Natural killer cell (primary cell): ENCODE measurements around the gene DENND1C. TPM values are rescaled to one million over a fixed set of nuclear protein-coding genes. Genes with fewer than 3 reads are reported as not detected.
A peak's percentile ranks its signal among the peaks of the same experiment; 100 is the strongest.

ENCODE experiments used
- ATAC-seq, 3 donors: fragments of 150-1000 bp in 2 of 3; fragments of 200-7000 bp in 1 of 3; cut with Tn5 transposase; 1 replicate in 1 of 3; 2 replicates in 2 of 3; pipeline ENCODE4 v1.10.0; 2021; ENCODE audit warnings: mild to moderate bottlenecking in 2 of 3, moderate library complexity in 2 of 3
- DNase-seq, 2 donors: peaks; one replicate each; pipeline versions ENCODE4 v3.0.0 to v3.0.0-alpha.2; 2013 to 2021; ENCODE audit warnings: mixed read lengths in 1 of 2
- H3K27ac ChIP-seq: one replicate; pipeline ENCODE4 v1.5.1; 2013; ENCODE audit warnings: mild to moderate bottlenecking, low read length
- H3K27me3 ChIP-seq: one replicate; pipeline ENCODE4 v1.6.1; 2013; ENCODE audit warnings: low read length; ENCODE audit not compliant: control insufficient read depth, insufficient read depth
- H3K36me3 ChIP-seq: one replicate; pipeline ENCODE4 v1.6.1; 2013; ENCODE audit warnings: low read length; ENCODE audit not compliant: control insufficient read depth, insufficient read depth
- H3K4me1 ChIP-seq: one replicate; pipeline ENCODE4 v1.6.1; 2013; ENCODE audit warnings: low read length; ENCODE audit not compliant: control insufficient read depth, insufficient read depth
- H3K4me3 ChIP-seq: one replicate; pipeline ENCODE4 v1.5.1; 2013; ENCODE audit warnings: low read length
- H3K9me3 ChIP-seq: one replicate; pipeline ENCODE4 v1.6.1; 2013; ENCODE audit warnings: low read length; ENCODE audit not compliant: control insufficient read depth, insufficient read depth
- H3K27ac Mint-ChIP-seq, 2 donors: one replicate each; pipeline ENCODE4 v1.8.0; 2022; ENCODE audit warnings: mild to moderate bottlenecking in 2 of 2, mixed read lengths in 2 of 2, moderate library complexity in 1 of 2
- H3K27me3 Mint-ChIP-seq, 2 donors: one replicate each; pipeline ENCODE4 v1.8.0; 2022; ENCODE audit warnings: low read depth in 2 of 2, mixed read lengths in 2 of 2
- H3K36me3 Mint-ChIP-seq: one replicate; pipeline ENCODE4 v1.8.0; 2022; ENCODE audit warnings: mixed read lengths
- H3K4me1 Mint-ChIP-seq, 2 donors: one replicate each; pipeline ENCODE4 v1.8.0; 2022; ENCODE audit warnings: mixed read lengths in 2 of 2
- H3K4me3 Mint-ChIP-seq: one replicate; pipeline ENCODE4 v1.8.0; 2022; ENCODE audit warnings: mild to moderate bottlenecking, moderate library complexity, mixed read lengths
- H3K9me3 Mint-ChIP-seq, 2 donors: one replicate each; pipeline ENCODE4 v1.8.0; 2022; ENCODE audit warnings: mixed read lengths in 2 of 2
- whole genome bisulfite sequencing: methylation state at CpG from one replicate; pipeline ENCODE4 v1.1.7; 2013; ENCODE audit warnings: missing lambda C conversion rate; ENCODE audit not compliant: insufficient coverage; 5-methylcytosine and 5-hydroxymethylcytosine counted together
- intact Hi-C: fragments of 100-400 bp; cut with micrococcal nuclease; formaldehyde crosslinking; loops from one replicate; pipeline ENCODE4 v1.14.2; 2022
- total RNA-seq, 4 donors: library from RNA; stranded (reverse); fragments of 120-200 nt in 1 of 4; gene quantifications; one replicate each; pipeline versions ENCODE4 v1.2.3 to v1.2.4, GENCODE V29; 2013 to 2022
- TF ChIP-seq, protein P1 (sequence below): fragments of 200-600 bp; IDR thresholded peaks from one replicate; pipeline ENCODE4 v1.8.0; 2022; ENCODE audit warnings: antibody characterized with exemption

DENND1C gene
- total RNA-seq, 3 donors from 2014 or later (not counting 1 experiment from before 2014, with no cell fraction given), result 175 to 197 (median 188) TPM

DNA sequence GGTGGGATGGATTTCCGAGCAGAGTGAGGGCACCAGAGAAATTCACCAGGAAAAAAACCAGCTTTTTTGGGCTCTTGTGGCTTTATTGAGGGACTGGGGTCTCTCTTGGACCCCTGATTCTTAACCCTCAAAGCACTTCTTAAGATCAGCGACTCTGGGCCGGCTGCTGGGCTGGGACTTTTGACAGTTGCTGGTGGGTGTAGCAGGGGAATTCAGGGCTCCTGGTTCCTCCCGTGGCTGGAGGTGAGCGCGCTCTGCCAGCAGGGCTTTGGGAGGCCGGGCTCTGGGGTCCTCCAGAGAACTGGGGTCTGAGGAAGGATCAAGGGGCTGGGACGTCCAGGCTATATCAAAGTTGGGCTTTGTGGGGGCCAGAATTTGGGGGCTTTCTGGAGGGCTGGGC lies 14.2 kb downstream of the DENND1C start:
- H3K36me3 Mint-ChIP-seq, result no peaks in the 10 kb centered on the region
- no peaks in the 10 kb centered on the region for H3K9me3 Mint-ChIP-seq
- H3K9me3 ChIP-seq, result no peaks in the 10 kb centered on the region
- no peak overlapping the region for H3K27ac ChIP-seq
- WGBS, result 94% methylated on average over 8 of the region's 8 CpGs
- no peak overlapping the region for H3K4me3 ChIP-seq
- TF ChIP-seq, protein P1, sequence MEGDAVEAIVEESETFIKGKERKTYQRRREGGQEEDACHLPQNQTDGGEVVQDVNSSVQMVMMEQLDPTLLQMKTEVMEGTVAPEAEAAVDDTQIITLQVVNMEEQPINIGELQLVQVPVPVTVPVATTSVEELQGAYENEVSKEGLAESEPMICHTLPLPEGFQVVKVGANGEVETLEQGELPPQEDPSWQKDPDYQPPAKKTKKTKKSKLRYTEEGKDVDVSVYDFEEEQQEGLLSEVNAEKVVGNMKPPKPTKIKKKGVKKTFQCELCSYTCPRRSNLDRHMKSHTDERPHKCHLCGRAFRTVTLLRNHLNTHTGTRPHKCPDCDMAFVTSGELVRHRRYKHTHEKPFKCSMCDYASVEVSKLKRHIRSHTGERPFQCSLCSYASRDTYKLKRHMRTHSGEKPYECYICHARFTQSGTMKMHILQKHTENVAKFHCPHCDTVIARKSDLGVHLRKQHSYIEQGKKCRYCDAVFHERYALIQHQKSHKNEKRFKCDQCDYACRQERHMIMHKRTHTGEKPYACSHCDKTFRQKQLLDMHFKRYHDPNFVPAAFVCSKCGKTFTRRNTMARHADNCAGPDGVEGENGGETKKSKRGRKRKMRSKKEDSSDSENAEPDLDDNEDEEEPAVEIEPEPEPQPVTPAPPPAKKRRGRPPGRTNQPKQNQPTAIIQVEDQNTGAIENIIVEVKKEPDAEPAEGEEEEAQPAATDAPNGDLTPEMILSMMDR, result no peak
- peaks cover 28% of the 10 kb centered on the region for H3K36me3 ChIP-seq
- DNase-seq, result no peak
- peak overlapping the region; percentile 40 to 75 for H3K27ac Mint-ChIP-seq
- no peak overlapping the region for H3K4me3 Mint-ChIP-seq
- H3K4me1 Mint-ChIP-seq, result peaks cover 0 to 19% of the 10 kb centered on the region in 2 donors
- peaks cover 6% of the 10 kb centered on the region for H3K27me3 ChIP-seq
- peaks cover 11% of the 10 kb centered on the region for H3K4me1 ChIP-seq
- intact Hi-C loops, result no loop called here
- no peak for ATAC-seq
- peaks cover 0 to 4% of the 10 kb centered on the region in 2 donors for H3K27me3 Mint-ChIP-seq

DNA sequence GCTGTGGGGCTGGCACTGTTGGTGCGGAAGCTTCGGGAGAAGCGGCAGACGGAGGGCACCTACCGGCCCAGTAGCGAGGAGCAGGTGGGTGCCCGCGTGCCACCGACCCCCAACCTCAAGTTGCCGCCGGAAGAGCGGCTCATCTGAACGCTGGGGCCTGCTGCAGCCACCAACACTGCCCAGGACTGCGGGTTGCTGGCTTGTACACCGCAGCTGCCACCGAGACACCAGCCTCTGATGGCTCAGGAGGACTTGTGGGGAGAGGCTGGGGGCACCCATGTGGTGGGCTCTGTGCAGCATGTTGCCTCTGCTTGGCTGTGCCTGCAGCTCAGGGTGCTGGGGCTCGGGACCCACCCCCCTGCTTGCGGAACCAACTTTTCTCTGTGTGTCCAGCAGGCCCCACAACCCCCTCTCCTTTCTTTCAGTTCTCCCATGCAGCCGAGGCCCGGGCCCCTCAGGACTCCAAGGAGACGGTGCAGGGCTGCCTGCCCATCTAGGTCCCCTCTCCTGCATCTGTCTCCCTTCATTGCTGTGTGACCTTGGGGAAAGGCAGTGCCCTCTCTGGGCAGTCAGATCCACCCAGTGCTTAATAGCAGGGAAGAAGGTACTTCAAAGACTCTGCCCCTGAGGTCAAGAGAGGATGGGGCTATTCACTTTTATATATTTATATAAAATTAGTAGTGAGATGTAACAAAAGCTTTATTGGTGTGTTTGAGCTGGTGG lies 14.9 kb downstream of the DENND1C start:
- H3K4me1 Mint-ChIP-seq, result peaks cover 0 to 19% of the 10 kb centered on the region in 2 donors
- H3K9me3 Mint-ChIP-seq, result no peaks in the 10 kb centered on the region
- TF ChIP-seq, protein P1, result no peak
- H3K4me3 Mint-ChIP-seq, result no peak overlapping the region
- H3K27ac Mint-ChIP-seq, result peak overlapping the region in 1 of 2 donors; percentile 35
- WGBS, result 91% methylated on average over 21 of the region's 21 CpGs
- no peaks in the 10 kb centered on the region for H3K36me3 Mint-ChIP-seq
- intact Hi-C loops, result no loop called here
- Histone ChIP-seq H3K36me3 (peaks cover 26% of the 10 kb centered on the region), H3K27ac (no peak overlapping the region), H3K27me3 (peaks cover 6% of the 10 kb centered on the region), H3K9me3 (no peaks in the 10 kb centered on the region), H3K4me1 (peaks cover 11% of the 10 kb centered on the region), H3K4me3 (no peak overlapping the region)
- H3K27me3 Mint-ChIP-seq, result peaks cover 0 to 4% of the 10 kb centered on the region in 2 donors
- ATAC-seq (no peak), DNase-seq (no peak)

DNA sequence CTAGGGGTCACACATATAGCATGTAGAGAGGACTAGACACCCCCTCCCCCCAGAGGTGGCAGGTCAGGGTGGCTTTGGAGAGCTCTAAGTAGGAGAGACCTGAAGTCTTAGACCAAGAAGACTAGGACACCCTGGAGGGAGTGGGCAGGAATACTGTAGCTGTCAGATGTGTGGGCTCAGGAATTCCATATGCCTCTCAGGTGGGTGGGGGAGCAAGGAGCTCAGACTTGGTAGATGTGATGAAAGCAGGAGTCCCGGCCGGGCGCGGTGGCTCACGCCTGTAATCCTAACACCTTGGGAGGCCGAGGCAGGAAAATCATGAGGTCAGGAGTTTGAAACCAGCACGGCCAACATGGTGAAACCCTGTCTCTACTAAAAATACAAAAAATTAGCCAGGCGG lies 15.9 kb downstream of the DENND1C start:
- Mint-ChIP-seq H3K27me3 (peaks cover 0 to 4% of the 10 kb centered on the region in 2 donors), H3K27ac (peak overlapping the region in 1 of 2 donors; percentile 7)
- 93% methylated on average over 8 of the region's 8 CpGs for WGBS

More for the DNA sequence above, 15.9 kb downstream of the DENND1C start:
- Mint-ChIP-seq H3K4me3 (no peak overlapping the region), H3K4me1 (peaks cover 2 to 21% of the 10 kb centered on the region in 2 donors), H3K9me3 (no peaks in the 10 kb centered on the region), H3K36me3 (no peaks in the 10 kb centered on the region)
- H3K4me1 ChIP-seq, result peaks cover 15% of the 10 kb centered on the region
- no peak overlapping the region for H3K4me3 ChIP-seq
- ATAC-seq, result no peak
- H3K9me3 ChIP-seq, result no peaks in the 10 kb centered on the region
- intact Hi-C loops, result no loop called here
- no peak for DNase-seq
- TF ChIP-seq, protein P1, result no peak
- H3K27ac ChIP-seq, result no peak overlapping the region
- peaks cover 19% of the 10 kb centered on the region for H3K36me3 ChIP-seq
- H3K27me3 ChIP-seq, result peaks cover 6% of the 10 kb centered on the region
